Lung (tissue), 12 donors: ENCODE data around the gene SLC25A13. TPM values are rescaled to one million over a fixed set of nuclear protein-coding genes. Genes with fewer than 3 reads are reported as not detected.

ENCODE experiments used
- ATAC-seq: fragments of 200-7000 bp; cut with Tn5 transposase; one replicate; pipeline ENCODE4 v1.9.1; 2020; ENCODE audit warnings: moderate number of reproducible peaks; ENCODE audit not compliant: insufficient read depth, low FRiP score
- DNase-seq, 3 donors: peaks; one replicate each; pipeline ENCODE4 v3.0.0-alpha.2; 2013 to 2017
- H3K27ac ChIP-seq, 2 donors: one replicate each; pipeline ENCODE4 v1.5.1; 2013; ENCODE audit warnings: mild to moderate bottlenecking in 2 of 2, moderate library complexity in 2 of 2, control low read depth in 1 of 2, inconsistent platforms in 1 of 2, low read depth in 1 of 2, low read length in 1 of 2
- H3K27me3 ChIP-seq, 3 donors: one replicate each; pipeline ENCODE4 v1.5.1; 2013; ENCODE audit warnings: low read length in 2 of 3; ENCODE audit not compliant: control insufficient read depth in 3 of 3, insufficient read depth in 3 of 3
- H3K36me3 ChIP-seq, 4 donors: one replicate each; pipeline ENCODE4 v1.5.1; 2013; ENCODE audit warnings: low read length in 4 of 4, mild to moderate bottlenecking in 1 of 4, moderate library complexity in 1 of 4; ENCODE audit not compliant: control insufficient read depth in 4 of 4, insufficient read depth in 4 of 4
- H3K4me1 ChIP-seq, 5 donors: one replicate each; pipeline ENCODE4 v1.5.1; 2013; ENCODE audit warnings: low read length in 5 of 5, mild to moderate bottlenecking in 2 of 5, moderate library complexity in 1 of 5; ENCODE audit not compliant: control insufficient read depth in 5 of 5, insufficient read depth in 5 of 5
- H3K4me3 ChIP-seq: one replicate; pipeline ENCODE4 v1.5.1; 2013; ENCODE audit warnings: mild to moderate bottlenecking, control low read depth, moderate library complexity
- H3K9ac ChIP-seq, 2 donors: one replicate each; pipeline ENCODE4 v1.5.1; 2013; ENCODE audit warnings: low read length in 2 of 2, control low read depth in 1 of 2; ENCODE audit not compliant: insufficient read depth in 1 of 2
- H3K9me3 ChIP-seq, 4 donors: one replicate each; pipeline ENCODE4 v1.5.1; 2013; ENCODE audit warnings: low read length in 3 of 4, mild to moderate bottlenecking in 1 of 4, moderate library complexity in 1 of 4; ENCODE audit not compliant: control insufficient read depth in 4 of 4, insufficient read depth in 3 of 4
- CTCF ChIP-seq: IDR thresholded peaks from 2 replicates; pipeline ENCODE4 v1.5.1; 2012; ENCODE audit warnings: mild to moderate bottlenecking; ENCODE audit errors: control extremely low read depth, extremely low read depth
- WGBS, 2 donors: extraction: QIAGEN DNeasy Blood & Tissue Kit; methylation state at CpG; one replicate each; pipeline ENCODE4 v1.1.7; 2013; 5-methylcytosine and 5-hydroxymethylcytosine counted together
- polyA plus RNA-seq, 2 donors: library from polyadenylated mRNA; stranded (reverse); fragments of 200-250 nt; gene quantifications; one replicate each; pipeline ENCODE4 v1.2.1, GENCODE V29; 2013
- total RNA-seq, 2 donors: library from RNA; depleted of rRNA in 1 of 2; stranded (reverse); fragments of >200 nt in 1 of 2; gene quantifications; one replicate each; pipeline ENCODE4 v1.2.1, GENCODE V29; 2014 to 2021
- donor health status: control.
- donor health status: control.
- donor health status: Bipolar disorder and iron deficiency.
- donor health status: healthy.
- donor health status: DM: yes; HTN: yes; CAD: no.

SLC25A13 gene
- total and polyA plus RNA-seq, 4 donors = 7.8 to 40.8 (median 19.6) TPM

- Histone ChIP-seq H3K4me3 (no peak overlapping the region), H3K27ac (no peak overlapping the region), H3K27me3 (no peaks in the 10 kb centered on the region), H3K9ac (no peak overlapping the region), H3K36me3 (peaks cover 2 to 5% (median 4%) of the 10 kb centered on the region in 4 donors), H3K9me3 (no peaks in the 10 kb centered on the region), H3K4me1 (no peaks in the 10 kb centered on the region)
- no peak for ATAC-seq
- peak in 1 of 3 donors; percentile 23 for DNase-seq
- WGBS, 2 donors = 87 to 94% methylated on average over 5 of the region's 5 CpGs
- no peak for TF ChIP-seq CTCF
These were observed 52.5 kb downstream of the SLC25A13 start for GRCh38 chr7:96269246-96269994.

GRCh38 chr7:96266580-96266979 is 55.3 kb downstream of the SLC25A13 start:
- H3K4me1 ChIP-seq = no peaks in the 10 kb centered on the region
- no peaks in the 10 kb centered on the region for H3K27me3 ChIP-seq
- peaks cover 0 to 4% (median 3%) of the 10 kb centered on the region in 4 donors for H3K36me3 ChIP-seq
- H3K27ac ChIP-seq = no peak overlapping the region
- H3K9ac ChIP-seq = no peak overlapping the region
- WGBS, 2 donors = 97 to 98% methylated on average over 1 of the region's 1 CpG
- no peak for TF ChIP-seq CTCF
- DNase-seq (no peak), ATAC-seq (no peak)
- H3K9me3 ChIP-seq = no peaks in the 10 kb centered on the region
- no peak overlapping the region for H3K4me3 ChIP-seq

- no peak for ATAC-seq
- 98 to 100% methylated on average over 1 of the region's 1 CpG for WGBS, 2 donors
- peaks cover 0 to 4% (median 3%) of the 10 kb centered on the region in 4 donors for H3K36me3 ChIP-seq
These were observed 55.9 kb downstream of the SLC25A13 start for GRCh38 chr7:96266015-96266414.

More at GRCh38 chr7:96266015-96266414, 55.9 kb downstream of the SLC25A13 start:
- DNase-seq = no peak
- Histone ChIP-seq H3K9ac (no peak overlapping the region), H3K4me1 (no peaks in the 10 kb centered on the region), H3K4me3 (no peak overlapping the region), H3K9me3 (no peaks in the 10 kb centered on the region), H3K27me3 (no peaks in the 10 kb centered on the region), H3K27ac (no peak overlapping the region)
- no peak for TF ChIP-seq CTCF
